Activated T-cell treated with anti-CD3 and anti-CD28 coated beads, Interleukin-2, amount 50 U/mL, for 24 hours (primary cell): ENCODE measurements around the gene RTCB.
A peak's percentile ranks its signal among the peaks of the same experiment; 100 is the strongest.

Experiments
- DNase-seq: peaks from one replicate; pipeline ENCODE4 v3.0.0-alpha.2; 2020
- H3K27ac Mint-ChIP-seq: 2 replicates; pipeline ENCODE4 v1.8.0; 2020; ENCODE audit warnings: mild to moderate bottlenecking, mixed read lengths
- H3K27me3 Mint-ChIP-seq: 2 replicates; pipeline ENCODE4 v1.8.0; 2020; ENCODE audit warnings: mixed read lengths
- H3K36me3 Mint-ChIP-seq: 2 replicates; pipeline ENCODE4 v1.8.0; 2020; ENCODE audit warnings: low read depth, mixed read lengths
- H3K4me1 Mint-ChIP-seq: 2 replicates; pipeline ENCODE4 v1.8.0; 2020; ENCODE audit warnings: low read depth, mixed read lengths
- H3K4me3 Mint-ChIP-seq: 2 replicates; pipeline ENCODE4 v1.8.0; 2020; ENCODE audit warnings: mild to moderate bottlenecking, moderate library complexity, mixed read lengths
- H3K9me3 Mint-ChIP-seq: 2 replicates; pipeline ENCODE4 v1.8.0; 2020; ENCODE audit warnings: mixed read lengths

RTCB gene

GRCh38 chr22:32411829-32412592, at the start of gene RTCB:
Gene RTCB, minus strand, starts transcription at chr22:32412247. Its CDS starts 91 bp downstream, at chr22:32412156.
- peak; percentile 96 for DNase-seq
- Mint-ChIP-seq H3K4me3 (peak within 1 kb of the TSS; percentile 97), H3K4me1 (peaks cover 53% of the 10 kb centered on the region), H3K36me3 (peaks cover 45% of the 10 kb centered on the region), H3K27ac (peak within 1 kb of the TSS; percentile 98), H3K9me3 (no peaks in the 10 kb centered on the region), H3K27me3 (peaks cover 4% of the 10 kb centered on the region)

GRCh38 chr22:32457031-32457430, 45.0 kb upstream of the RTCB start:
- H3K4me1 Mint-ChIP-seq = no peaks in the 10 kb centered on the region

DNA sequence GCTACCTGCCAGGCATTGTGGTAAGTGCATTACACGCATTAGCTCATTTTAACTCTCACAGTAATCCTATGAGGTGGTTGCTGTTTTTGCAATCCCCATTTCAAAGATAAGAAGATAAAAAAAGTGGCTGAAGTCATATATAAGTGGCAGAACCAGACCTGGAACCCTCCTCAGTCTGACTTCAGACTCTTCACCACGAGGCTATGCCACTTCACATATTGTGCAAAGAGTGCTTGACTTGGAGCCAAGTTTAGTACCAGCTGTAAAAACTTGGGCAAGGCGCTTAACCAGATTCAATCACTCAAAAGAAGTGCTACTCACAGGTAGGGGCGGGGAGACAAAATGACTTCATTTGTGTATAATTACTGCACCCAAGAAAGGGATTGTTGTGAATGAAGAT, 36.9 kb upstream of the RTCB start:
- Mint-ChIP-seq H3K9me3 (no peaks in the 10 kb centered on the region), H3K27ac (no peak overlapping the region), H3K4me3 (no peak overlapping the region), H3K27me3 (peaks cover 24% of the 10 kb centered on the region), H3K4me1 (no peaks in the 10 kb centered on the region), H3K36me3 (no peaks in the 10 kb centered on the region)
- DNase-seq = no peak

More at GRCh38 chr22:32457031-32457430, 45.0 kb upstream of the RTCB start:
- no peak for DNase-seq
- no peaks in the 10 kb centered on the region for H3K36me3 Mint-ChIP-seq
- H3K9me3 Mint-ChIP-seq = no peaks in the 10 kb centered on the region
- no peak overlapping the region for H3K4me3 Mint-ChIP-seq
- no peak overlapping the region for H3K27ac Mint-ChIP-seq
- H3K27me3 Mint-ChIP-seq = peaks cover 69% of the 10 kb centered on the region

DNA sequence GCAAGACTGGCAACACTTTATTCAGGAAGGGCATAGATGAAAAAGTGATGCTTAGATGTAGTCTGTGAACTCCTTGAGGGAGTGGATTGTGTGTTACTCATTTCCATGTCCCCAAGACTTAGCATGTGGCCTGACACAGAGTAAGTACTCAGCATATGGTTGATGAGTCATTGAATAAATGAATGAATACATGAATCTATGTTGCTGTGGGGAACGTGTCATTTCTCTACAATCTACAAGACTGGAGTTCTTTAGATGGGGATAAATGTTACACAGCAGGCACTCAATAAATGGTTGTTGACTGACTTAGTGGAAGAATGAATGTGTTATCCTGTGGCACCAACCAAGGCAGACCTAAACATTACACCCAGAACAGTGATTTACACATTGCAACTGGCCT, 34.3 kb upstream of the RTCB start:
- H3K4me1 Mint-ChIP-seq = no peaks in the 10 kb centered on the region
- H3K27ac Mint-ChIP-seq = no peak overlapping the region
- H3K27me3 Mint-ChIP-seq = peaks cover 16% of the 10 kb centered on the region
- no peaks in the 10 kb centered on the region for H3K36me3 Mint-ChIP-seq
- DNase-seq = no peak
- H3K9me3 Mint-ChIP-seq = no peaks in the 10 kb centered on the region
- H3K4me3 Mint-ChIP-seq = no peak overlapping the region

DNA sequence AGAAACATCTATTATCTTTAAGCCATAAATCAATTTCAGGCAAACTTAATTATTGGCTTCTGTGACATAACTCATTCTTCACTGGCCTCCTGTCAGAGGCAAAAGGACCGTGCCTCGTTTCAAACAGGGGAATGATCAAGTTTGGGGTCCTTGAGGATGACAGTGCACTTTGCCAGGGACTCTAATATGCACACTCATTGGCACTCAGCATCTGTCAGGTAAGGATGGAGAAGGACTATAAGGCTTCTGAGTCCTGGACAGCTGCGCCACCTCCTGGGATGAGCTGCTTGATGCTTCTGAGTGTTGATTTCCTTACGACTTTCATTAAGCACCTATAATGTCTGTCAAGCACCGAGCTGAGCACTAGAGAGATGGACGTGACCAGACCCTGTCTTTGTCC, 32.0 kb upstream of the RTCB start:
- no peaks in the 10 kb centered on the region for H3K9me3 Mint-ChIP-seq
- no peak overlapping the region for H3K4me3 Mint-ChIP-seq
- DNase-seq = no peak
- no peaks in the 10 kb centered on the region for H3K36me3 Mint-ChIP-seq
- H3K27ac Mint-ChIP-seq = no peak overlapping the region
- H3K4me1 Mint-ChIP-seq = no peaks in the 10 kb centered on the region
- peaks cover 5% of the 10 kb centered on the region for H3K27me3 Mint-ChIP-seq

DNA sequence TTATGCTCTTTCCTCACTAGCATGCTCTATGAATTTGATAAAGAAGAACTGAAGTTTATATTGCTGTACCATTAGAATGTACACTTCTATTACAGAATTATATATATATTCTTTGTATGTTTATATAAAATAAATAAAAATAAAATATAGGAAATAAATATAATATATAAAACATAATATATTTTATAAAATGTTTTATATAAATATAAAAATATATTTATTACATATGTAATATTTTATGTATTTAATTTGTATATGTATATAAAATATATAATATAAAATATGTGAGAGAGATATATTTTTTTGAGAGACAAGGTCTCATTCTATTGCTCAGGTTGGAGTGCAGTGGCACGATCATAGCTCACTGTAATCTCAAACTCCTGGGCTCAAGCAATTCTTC, 18.3 kb upstream of the RTCB start:
- H3K27ac Mint-ChIP-seq = no peak overlapping the region
- no peaks in the 10 kb centered on the region for H3K9me3 Mint-ChIP-seq
- no peak for DNase-seq
- H3K27me3 Mint-ChIP-seq = peaks cover 45% of the 10 kb centered on the region
- H3K4me3 Mint-ChIP-seq = no peak overlapping the region
- H3K4me1 Mint-ChIP-seq = no peaks in the 10 kb centered on the region
- H3K36me3 Mint-ChIP-seq = no peaks in the 10 kb centered on the region

DNA sequence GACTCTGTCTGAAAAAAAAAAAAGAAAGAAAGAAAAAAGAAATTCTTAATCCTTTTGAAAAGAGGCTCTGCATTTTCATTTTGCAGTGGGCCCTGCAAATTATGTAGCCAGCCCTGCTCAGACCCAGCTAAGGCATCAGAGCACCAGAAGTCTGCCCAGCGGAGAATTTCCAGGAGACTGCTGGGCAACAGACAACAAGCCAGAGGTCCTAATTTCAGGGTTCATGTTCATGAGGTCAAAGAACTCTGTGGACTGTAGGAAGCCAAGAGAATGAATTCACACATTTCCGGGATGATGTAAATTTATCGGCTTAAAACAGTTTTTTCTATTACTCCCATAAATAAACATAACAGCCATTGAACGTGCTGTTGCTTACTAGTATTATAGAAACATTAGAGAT, 14.8 kb upstream of the RTCB start:
- no peak overlapping the region for H3K4me3 Mint-ChIP-seq
- H3K27ac Mint-ChIP-seq = no peak overlapping the region
- no peaks in the 10 kb centered on the region for H3K36me3 Mint-ChIP-seq
- no peaks in the 10 kb centered on the region for H3K4me1 Mint-ChIP-seq
- no peaks in the 10 kb centered on the region for H3K9me3 Mint-ChIP-seq
- peaks cover 46% of the 10 kb centered on the region for H3K27me3 Mint-ChIP-seq
- no peak for DNase-seq

DNA sequence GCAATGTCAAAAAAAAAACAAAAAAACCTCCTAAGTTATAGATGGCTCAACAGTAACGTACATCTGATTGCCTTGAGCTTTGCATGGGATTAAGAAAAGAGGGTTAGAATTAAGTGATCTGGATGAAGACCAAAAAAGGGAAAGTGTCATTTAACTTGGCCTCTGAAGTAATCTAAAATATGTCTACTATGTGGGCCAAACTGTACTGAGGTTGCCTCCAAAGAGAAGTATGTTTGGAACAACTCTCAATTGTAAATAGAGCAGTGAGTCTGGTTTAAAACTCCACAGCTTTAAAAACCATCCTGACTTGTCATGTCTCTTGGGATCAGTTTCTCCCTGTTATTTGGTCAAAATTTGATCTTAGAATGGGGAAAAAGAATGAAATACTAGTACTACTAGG, 11.6 kb upstream of the RTCB start:
- no peak overlapping the region for H3K27ac Mint-ChIP-seq
- no peaks in the 10 kb centered on the region for H3K36me3 Mint-ChIP-seq
- peaks cover 50% of the 10 kb centered on the region for H3K27me3 Mint-ChIP-seq
- no peak for DNase-seq
- H3K9me3 Mint-ChIP-seq = no peaks in the 10 kb centered on the region
- no peak overlapping the region for H3K4me3 Mint-ChIP-seq
- no peaks in the 10 kb centered on the region for H3K4me1 Mint-ChIP-seq

DNA sequence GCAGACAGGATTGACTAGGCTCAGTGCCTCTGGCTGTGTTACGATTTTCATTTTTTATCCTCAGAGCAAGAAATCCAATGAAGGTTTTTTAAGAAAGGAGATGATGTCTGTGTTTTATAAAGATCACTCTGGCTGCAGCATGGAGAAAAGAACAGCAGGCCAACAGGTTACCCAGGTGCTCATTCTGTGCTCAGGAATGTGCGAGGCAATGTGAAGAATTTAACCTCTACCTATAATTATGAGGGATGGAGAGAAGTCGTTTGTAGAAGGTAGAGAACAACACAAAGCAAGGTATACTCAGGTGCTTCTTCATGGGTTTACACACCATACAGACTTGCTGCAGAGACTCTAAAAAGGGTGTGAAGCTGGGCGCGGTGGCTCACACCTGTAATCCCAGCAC, 10.0 kb upstream of the RTCB start:
- no peak for DNase-seq
- H3K4me3 Mint-ChIP-seq = no peak overlapping the region
- no peaks in the 10 kb centered on the region for H3K4me1 Mint-ChIP-seq
- no peaks in the 10 kb centered on the region for H3K9me3 Mint-ChIP-seq
- H3K27me3 Mint-ChIP-seq = peaks cover 49% of the 10 kb centered on the region
- no peak overlapping the region for H3K27ac Mint-ChIP-seq
- H3K36me3 Mint-ChIP-seq = no peaks in the 10 kb centered on the region

GRCh38 chr22:32421484-32421883, 9.4 kb upstream of the RTCB start:
- no peak for DNase-seq
- no peak overlapping the region for H3K4me3 Mint-ChIP-seq
- no peaks in the 10 kb centered on the region for H3K9me3 Mint-ChIP-seq
- H3K36me3 Mint-ChIP-seq = no peaks in the 10 kb centered on the region
- no peaks in the 10 kb centered on the region for H3K4me1 Mint-ChIP-seq
- H3K27me3 Mint-ChIP-seq = peaks cover 50% of the 10 kb centered on the region
- no peak overlapping the region for H3K27ac Mint-ChIP-seq

DNA sequence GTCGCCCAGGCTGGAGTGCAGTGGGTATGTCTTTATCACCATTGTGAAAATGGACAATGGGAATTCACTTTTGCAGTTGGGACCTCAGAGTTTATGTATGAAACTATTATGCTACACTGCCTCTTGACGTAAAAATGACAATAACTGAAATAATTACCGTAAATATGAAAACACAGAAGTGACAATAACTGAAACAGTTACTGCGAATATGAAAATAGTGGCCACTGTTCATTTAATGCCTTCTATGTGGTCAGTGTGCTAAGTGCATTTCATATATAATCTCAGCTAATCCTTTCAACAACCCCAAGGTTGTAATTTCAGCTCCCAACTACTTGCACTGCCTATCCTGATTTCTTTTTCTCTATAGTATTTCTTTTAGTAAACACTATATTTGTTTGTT, 5.9 kb upstream of the RTCB start:
- Mint-ChIP-seq H3K27ac (no peak overlapping the region), H3K9me3 (no peaks in the 10 kb centered on the region), H3K27me3 (peaks cover 35% of the 10 kb centered on the region), H3K36me3 (no peaks in the 10 kb centered on the region), H3K4me3 (no peak overlapping the region), H3K4me1 (peaks cover 3% of the 10 kb centered on the region)
- no peak for DNase-seq

DNA sequence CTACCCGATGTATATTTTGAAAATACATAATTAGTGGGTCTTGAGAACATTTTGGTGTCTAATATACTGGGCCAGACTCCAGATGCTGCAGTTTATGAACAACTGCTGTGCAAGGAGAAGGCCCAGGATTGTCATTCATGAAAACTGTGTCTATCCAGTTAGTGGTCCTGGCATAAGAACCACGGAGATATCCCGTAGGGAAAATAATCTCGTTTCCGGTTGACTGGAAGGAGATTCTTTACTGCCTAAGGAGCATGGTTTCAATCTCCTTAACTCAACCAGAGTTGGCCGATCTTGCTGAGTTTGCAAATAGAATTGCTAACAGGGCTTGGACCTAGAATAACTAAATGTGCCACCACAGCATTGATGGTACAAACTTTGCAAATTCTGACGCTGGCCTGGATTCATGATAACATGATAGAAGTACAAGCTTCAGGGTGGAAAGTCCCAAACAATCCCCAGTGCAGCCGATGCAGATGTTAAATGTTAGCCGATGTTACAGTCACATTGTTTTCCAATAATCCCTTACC, 4.6 kb upstream of the RTCB start:
- no peak for DNase-seq
- H3K4me3 Mint-ChIP-seq = no peak overlapping the region
- peaks cover 12% of the 10 kb centered on the region for H3K4me1 Mint-ChIP-seq
- H3K27ac Mint-ChIP-seq = no peak overlapping the region
- peaks cover 7% of the 10 kb centered on the region for H3K36me3 Mint-ChIP-seq
- H3K27me3 Mint-ChIP-seq = peaks cover 23% of the 10 kb centered on the region
- no peaks in the 10 kb centered on the region for H3K9me3 Mint-ChIP-seq

DNA sequence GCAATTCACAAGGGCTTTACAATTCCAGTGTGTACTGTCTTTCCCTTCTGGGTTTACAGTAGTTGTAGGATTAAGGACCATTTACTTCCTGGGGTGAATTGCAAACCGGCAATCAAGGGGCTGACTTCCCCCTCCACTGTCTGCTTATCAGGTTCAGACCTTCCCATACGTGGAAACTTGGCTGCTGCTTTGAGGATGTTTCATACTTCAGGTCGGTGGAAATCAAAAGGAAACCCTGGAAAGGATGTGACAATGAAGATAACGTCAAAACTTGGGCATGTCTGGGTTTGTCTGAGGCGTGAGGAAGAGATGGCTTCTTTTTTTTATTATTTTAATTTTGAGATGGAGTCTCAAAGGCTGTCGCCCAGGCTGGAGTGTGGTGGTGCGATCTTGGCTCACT, 2.1 kb upstream of the RTCB start:
- H3K9me3 Mint-ChIP-seq = no peaks in the 10 kb centered on the region
- H3K36me3 Mint-ChIP-seq = peaks cover 24% of the 10 kb centered on the region
- peaks cover 12% of the 10 kb centered on the region for H3K27me3 Mint-ChIP-seq
- DNase-seq = no peak
- H3K4me1 Mint-ChIP-seq = peaks cover 32% of the 10 kb centered on the region
- H3K27ac Mint-ChIP-seq = no peak overlapping the region
- no peak overlapping the region for H3K4me3 Mint-ChIP-seq

GRCh38 chr22:32413719-32414118, 1.7 kb upstream of the RTCB start:
- no peaks in the 10 kb centered on the region for H3K9me3 Mint-ChIP-seq
- no peak overlapping the region for H3K4me3 Mint-ChIP-seq
- peaks cover 11% of the 10 kb centered on the region for H3K27me3 Mint-ChIP-seq
- DNase-seq = no peak
- peaks cover 36% of the 10 kb centered on the region for H3K4me1 Mint-ChIP-seq
- H3K27ac Mint-ChIP-seq = no peak overlapping the region
- H3K36me3 Mint-ChIP-seq = peaks cover 28% of the 10 kb centered on the region

GRCh38 chr22:32411402-32411801, 645 bp downstream of the RTCB start:
- H3K4me3 Mint-ChIP-seq = peak overlapping the region; percentile 97

More at GRCh38 chr22:32411402-32411801, 645 bp downstream of the RTCB start:
- Mint-ChIP-seq H3K36me3 (peaks cover 51% of the 10 kb centered on the region), H3K4me1 (peaks cover 53% of the 10 kb centered on the region), H3K27me3 (no peaks in the 10 kb centered on the region), H3K9me3 (no peaks in the 10 kb centered on the region), H3K27ac (peak overlapping the region; percentile 98)
- no peak for DNase-seq
